SIG-M5 (cell line): ENCODE measurements around the gene WWP2.

ENCODE experiments used
- DNase-seq: peaks from one replicate; lab custom pipeline; 2025; lab: John Stamatoyannopoulos, UW

Gene WWP2

GRCh38 chr16:69928856-69929400 is 166.8 kb downstream of the WWP2 start:
- no peak for DNase-seq

- no peak for DNase-seq
These were observed 167.3 kb downstream of the WWP2 start for GRCh38 chr16:69929480-69929879.

GRCh38 chr16:69930117-69930776 is 168.1 kb downstream of the WWP2 start:
- DNase-seq, result no peak

- no peak for DNase-seq
These were observed 169.5 kb downstream of the WWP2 start for GRCh38 chr16:69931631-69932030.

GRCh38 chr16:69932228-69932627 is 170.1 kb downstream of the WWP2 start:
- no peak for DNase-seq

GRCh38 chr16:69932691-69933392 is 170.7 kb downstream of the WWP2 start:
- DNase-seq, result no peak

- no peak for DNase-seq
These were observed 171.9 kb downstream of the WWP2 start for GRCh38 chr16:69934044-69934443.

- no peak for DNase-seq
These were observed 172.6 kb downstream of the WWP2 start for GRCh38 chr16:69934751-69935150.

GRCh38 chr16:69935278-69935711 is 173.2 kb downstream of the WWP2 start:
- no peak for DNase-seq

GRCh38 chr16:69935740-69936139 is 173.6 kb downstream of the WWP2 start:
- DNase-seq, result no peak

- DNase-seq, result no peak
These were observed 174.1 kb downstream of the WWP2 start for GRCh38 chr16:69936252-69936651.

GRCh38 chr16:69936751-69937211 is 174.6 kb downstream of the WWP2 start:
- no peak for DNase-seq

GRCh38 chr16:69937465-69937951 is 175.4 kb downstream of the WWP2 start:
- DNase-seq, result no peak

- no peak for DNase-seq
These were observed 177.1 kb downstream of the WWP2 start for GRCh38 chr16:69938981-69939820.

- no peak for DNase-seq
These were observed 177.9 kb downstream of the WWP2 start for GRCh38 chr16:69939821-69940585.

- DNase-seq, result no peak
These were observed 178.5 kb downstream of the WWP2 start for GRCh38 chr16:69940676-69941075.

GRCh38 chr16:69941251-69942098 is 179.3 kb downstream of the WWP2 start:
- no peak for DNase-seq

- DNase-seq, result no peak
These were observed 180.0 kb downstream of the WWP2 start for GRCh38 chr16:69942099-69942491.

- DNase-seq, result no peak
These were observed 180.6 kb downstream of the WWP2 start for GRCh38 chr16:69942627-69943170.
